KMS-11 (cell line): Measurements from ENCODE around the gene MYRF.

Source experiments
- H2AFZ ChIP-seq: fragments of 200-600 bp; sonication (generic); 2 replicates; pipeline ENCODE4 v1.6.1; 2016; ENCODE audit warnings: antibody characterized with exemption, mixed run types, low read depth
- H3K27ac ChIP-seq: fragments of 200-600 bp; sonication (generic); 2 replicates; pipeline ENCODE4 v1.6.1; 2016; ENCODE audit warnings: mild to moderate bottlenecking, mixed run types
- H3K27me3 ChIP-seq: fragments of 200-600 bp; sonication (generic); 2 replicates; pipeline ENCODE4 v1.6.1; 2017; ENCODE audit warnings: mild to moderate bottlenecking, low read depth, mixed run types, moderate library complexity; ENCODE audit not compliant: insufficient read depth
- H3K36me3 ChIP-seq: fragments of 200-600 bp; sonication (generic); 2 replicates; pipeline ENCODE4 v1.6.1; 2017; ENCODE audit warnings: mild to moderate bottlenecking, mixed run types; ENCODE audit not compliant: insufficient read depth
- H3K4me1 ChIP-seq: fragments of 200-600 bp; sonication (generic); 2 replicates; pipeline ENCODE4 v1.6.1; 2016; ENCODE audit warnings: mild to moderate bottlenecking, low read depth, mixed run types; ENCODE audit not compliant: poor library complexity, severe bottlenecking
- H3K4me2 ChIP-seq: fragments of 200-600 bp; sonication (generic); 2 replicates; pipeline ENCODE4 v1.7.0; 2016; ENCODE audit warnings: mild to moderate bottlenecking, mixed run types
- H3K4me3 ChIP-seq: fragments of 200-600 bp; sonication (generic); IDR thresholded peaks from 2 replicates; pipeline ENCODE4 v1.6.1; 2017; ENCODE audit warnings: low read depth, low read length, mixed read lengths; ENCODE audit not compliant: insufficient read depth
- H3K79me2 ChIP-seq: fragments of 200-600 bp; sonication (generic); 2 replicates; pipeline ENCODE4 v1.6.1; 2016; ENCODE audit warnings: low read depth, mixed run types; ENCODE audit not compliant: insufficient read depth
- H3K9ac ChIP-seq: fragments of 200-600 bp; sonication (generic); 2 replicates; pipeline ENCODE4 v1.6.1; 2016; ENCODE audit warnings: mild to moderate bottlenecking, mixed run types
- H4K20me1 ChIP-seq: fragments of 200-600 bp; sonication (generic); 2 replicates; pipeline ENCODE4 v1.6.1; 2016; ENCODE audit warnings: mild to moderate bottlenecking, mixed run types; ENCODE audit not compliant: insufficient read depth
- CTCF ChIP-seq: fragments of 200-600 bp; sonication (generic); conservative IDR thresholded peaks from 2 replicates; pipeline ENCODE4 v1.6.1; 2017; ENCODE audit warnings: low read depth, mild to moderate bottlenecking, antibody characterized with exemption, low read length, moderate library complexity, mixed read lengths

Gene MYRF

DNA sequence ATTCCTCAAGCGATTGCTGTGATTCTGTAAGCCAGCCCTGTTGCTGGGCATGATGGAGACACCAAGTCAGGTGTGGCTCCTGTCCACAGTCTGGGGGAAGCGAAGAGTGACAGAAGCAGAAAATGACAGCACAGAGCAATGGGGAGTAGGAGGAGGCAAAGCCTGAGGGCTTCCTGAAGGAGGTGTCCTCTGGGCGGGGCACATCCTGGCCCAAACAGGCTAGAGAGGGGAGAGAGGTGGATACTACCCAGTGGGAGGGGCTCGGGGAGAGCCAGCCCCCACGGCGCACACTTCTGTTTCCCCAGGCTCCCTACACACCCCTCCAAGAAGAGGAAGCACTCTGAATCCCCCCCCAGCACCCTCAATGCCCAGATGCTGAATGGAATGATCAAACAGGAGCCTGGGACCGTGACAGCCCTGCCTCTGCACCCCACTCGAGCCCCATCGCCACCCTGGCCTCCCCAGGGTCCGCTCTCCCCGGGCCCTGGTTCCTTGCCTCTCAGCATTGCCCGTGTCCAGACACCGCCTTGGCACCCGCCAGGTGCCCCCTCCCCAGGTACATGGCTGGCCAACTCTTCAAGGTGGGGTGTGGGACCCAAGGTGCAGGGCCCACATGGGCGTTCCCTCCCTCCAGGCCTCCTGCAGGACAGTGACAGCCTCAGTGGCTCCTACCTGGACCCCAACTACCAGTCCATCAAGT, 18.9 kb downstream of the MYRF start:
- Histone ChIP-seq H3K4me1 (no peaks in the 10 kb centered on the region), H3K9ac (no peak overlapping the region), H3K4me3 (no peak overlapping the region), H3K79me2 (no peaks in the 10 kb centered on the region), H3K27me3 (no peaks in the 10 kb centered on the region), H3K36me3 (no peaks in the 10 kb centered on the region), H3K4me2 (no peak overlapping the region), H2AFZ (no peak overlapping the region), H3K27ac (no peak overlapping the region), H4K20me1 (no peaks in the 10 kb centered on the region)
- TF ChIP-seq CTCF: no peak

DNA sequence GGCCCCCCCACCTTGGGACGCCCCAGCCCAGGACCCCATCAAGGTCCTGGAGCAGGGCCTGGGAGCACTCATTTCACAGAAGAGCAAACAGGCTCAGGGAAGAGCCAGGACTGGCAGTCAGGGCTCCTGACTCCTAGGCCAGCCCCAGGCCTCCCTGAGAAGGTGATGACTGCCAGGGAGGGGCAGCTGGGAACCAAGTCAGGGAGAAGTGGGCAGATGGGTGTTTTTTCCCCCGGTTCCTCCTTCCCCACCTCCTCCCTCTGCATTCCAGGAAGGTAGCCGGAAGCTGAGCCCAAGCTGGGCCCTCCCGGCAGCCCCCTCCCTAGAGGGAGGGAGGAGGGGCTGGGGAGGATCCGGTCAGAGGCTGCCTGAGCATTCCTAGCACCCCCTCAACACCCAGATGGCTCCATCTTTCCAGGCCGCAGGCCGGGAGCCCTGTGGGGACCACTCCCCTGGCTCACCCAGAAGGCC, 19.6 kb downstream of the MYRF start:
- Histone ChIP-seq H3K4me2 (no peak overlapping the region), H2AFZ (no peak overlapping the region), H3K27ac (no peak overlapping the region), H3K79me2 (no peaks in the 10 kb centered on the region), H3K9ac (no peak overlapping the region), H3K27me3 (no peaks in the 10 kb centered on the region), H3K4me1 (peaks cover 5% of the 10 kb centered on the region), H4K20me1 (no peaks in the 10 kb centered on the region), H3K4me3 (no peak overlapping the region), H3K36me3 (no peaks in the 10 kb centered on the region)
- TF ChIP-seq CTCF: no peak

DNA sequence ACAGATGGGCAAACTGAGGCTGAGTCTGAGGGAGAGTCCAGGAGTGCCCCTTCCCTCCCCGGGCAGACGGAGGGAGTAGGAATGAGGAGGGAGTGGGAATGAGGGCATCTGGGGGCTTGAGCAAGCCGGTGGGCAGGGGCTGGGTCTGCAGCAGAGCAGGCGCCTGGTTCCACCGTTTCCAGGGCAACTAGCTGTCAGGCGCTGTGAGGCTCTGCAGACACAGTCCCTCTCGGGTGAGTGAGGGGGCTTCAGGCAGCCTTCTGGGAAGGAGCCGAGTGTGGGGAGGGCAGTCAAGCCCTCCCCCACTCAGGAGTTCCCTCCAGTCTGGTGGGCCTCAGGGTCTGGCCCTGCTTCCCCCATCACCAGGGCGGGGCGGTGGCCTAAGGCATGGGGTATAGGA, 20.9 kb downstream of the MYRF start:
- no peak overlapping the region for H3K27ac ChIP-seq
- H3K79me2 ChIP-seq: no peaks in the 10 kb centered on the region
- no peak overlapping the region for H2AFZ ChIP-seq
- TF ChIP-seq CTCF: no peak
- H3K4me2 ChIP-seq: no peak overlapping the region
- no peaks in the 10 kb centered on the region for H3K36me3 ChIP-seq
- H3K4me3 ChIP-seq: no peak overlapping the region
- no peaks in the 10 kb centered on the region for H4K20me1 ChIP-seq
- peaks cover 7% of the 10 kb centered on the region for H3K4me1 ChIP-seq
- H3K9ac ChIP-seq: no peak overlapping the region
- H3K27me3 ChIP-seq: no peaks in the 10 kb centered on the region

- no peaks in the 10 kb centered on the region for H4K20me1 ChIP-seq
- H3K4me3 ChIP-seq: no peak overlapping the region
- no peak overlapping the region for H3K27ac ChIP-seq
- no peaks in the 10 kb centered on the region for H3K27me3 ChIP-seq
- H3K79me2 ChIP-seq: no peaks in the 10 kb centered on the region
- no peak overlapping the region for H3K4me2 ChIP-seq
- no peak overlapping the region for H2AFZ ChIP-seq
- H3K4me1 ChIP-seq: peaks cover 7% of the 10 kb centered on the region
- no peak overlapping the region for H3K9ac ChIP-seq
- H3K36me3 ChIP-seq: no peaks in the 10 kb centered on the region
- no peak for TF ChIP-seq CTCF
Observed at GRCh38 chr11:61773809-61774208, 21.4 kb downstream of the MYRF start.
